Activated CD4-positive, CD25-positive, alpha-beta regulatory T cell (primary cell): ENCODE measurements around the gene SLC25A30.
"Not testable (repeated sequence)": the region's sequence is repeated elsewhere in the genome, so short reads cannot be mapped to it uniquely, and the experiment has no call there.

ENCODE experiments used
- DNase-seq, 4 experiments: peaks; one replicate each; lab custom pipeline; 2025; lab: John Stamatoyannopoulos, UW

SLC25A30 gene

DNA sequence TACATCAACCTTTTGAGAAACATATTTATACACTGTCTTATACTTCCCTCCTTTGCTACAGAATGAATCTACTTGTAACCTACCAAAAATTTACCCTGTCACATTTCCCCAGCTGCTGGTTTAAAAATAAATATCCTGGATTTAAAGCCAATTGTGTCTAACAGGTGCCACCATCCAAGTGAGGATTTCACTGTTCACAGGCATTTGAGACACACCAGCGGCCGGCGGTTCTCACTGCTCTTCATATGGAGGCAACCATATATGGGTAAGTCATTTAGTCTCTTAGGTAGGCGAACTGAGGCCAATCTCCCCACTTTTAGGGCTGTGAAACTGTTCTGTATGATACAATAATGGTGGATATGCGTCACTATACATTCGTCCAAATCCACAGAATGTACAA lies 26.2 kb downstream of the SLC25A30 start:
- no peak for DNase-seq

DNA sequence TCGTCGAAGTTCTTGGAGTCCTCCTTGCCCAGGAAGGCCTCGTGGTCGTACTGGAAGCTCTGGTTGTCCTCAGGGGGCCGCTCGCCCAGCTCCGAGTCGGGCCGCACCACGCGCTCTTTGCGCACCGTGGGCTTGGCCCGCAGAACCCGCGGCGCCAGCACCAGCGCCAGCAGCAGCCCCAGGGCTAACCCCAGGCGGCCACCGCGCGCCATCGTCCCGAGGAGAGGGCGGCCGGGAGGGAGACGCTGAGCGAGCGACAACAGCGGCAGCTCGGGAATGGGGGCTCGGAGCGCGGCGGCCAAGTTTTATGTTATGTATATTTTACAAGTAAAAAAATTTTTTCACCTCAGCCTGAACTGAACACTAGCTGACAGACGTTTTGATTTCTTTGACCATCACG lies 27.0 kb downstream of the SLC25A30 start:
- not testable (repeated sequence) for DNase-seq

DNA sequence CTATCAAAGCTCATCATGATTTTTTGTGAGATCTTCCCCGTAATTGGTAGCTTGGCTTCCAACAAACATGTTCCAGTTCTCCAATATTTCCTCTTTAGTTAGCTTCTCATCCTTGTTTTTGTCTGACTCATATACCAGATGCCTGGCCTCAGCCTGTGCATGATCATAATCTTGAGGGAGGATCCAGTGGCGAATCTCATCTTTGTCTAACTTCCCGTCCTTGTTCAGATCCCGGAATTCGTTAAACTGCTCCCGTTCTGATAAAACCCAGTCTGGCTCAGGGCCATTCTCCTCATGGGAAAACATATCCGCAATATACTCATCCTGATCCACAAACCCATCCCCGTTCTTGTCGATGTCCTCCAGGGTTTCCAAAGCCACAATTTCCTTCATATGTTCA lies 27.8 kb downstream of the SLC25A30 start:
- DNase-seq: not testable (repeated sequence)

DNA sequence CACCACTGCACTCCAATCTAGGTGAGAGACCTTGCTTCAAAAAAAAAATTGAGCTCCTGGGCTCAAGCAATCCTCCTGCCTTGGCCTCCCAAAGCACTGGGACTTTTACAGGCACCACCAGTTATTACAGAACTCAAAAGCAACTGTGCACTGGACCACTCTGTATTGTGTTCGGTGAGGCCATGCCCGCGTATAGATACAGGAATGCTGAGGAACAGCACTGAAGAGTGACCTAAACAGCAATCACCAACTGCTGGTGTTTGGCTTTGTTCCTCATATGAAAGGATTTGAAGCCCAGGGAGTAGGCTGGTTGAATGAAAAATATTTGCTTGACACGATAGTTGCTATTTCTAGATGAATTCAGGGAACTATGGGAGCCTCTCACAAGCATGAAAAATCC lies 29.5 kb downstream of the SLC25A30 start:
- no peak for DNase-seq

DNA sequence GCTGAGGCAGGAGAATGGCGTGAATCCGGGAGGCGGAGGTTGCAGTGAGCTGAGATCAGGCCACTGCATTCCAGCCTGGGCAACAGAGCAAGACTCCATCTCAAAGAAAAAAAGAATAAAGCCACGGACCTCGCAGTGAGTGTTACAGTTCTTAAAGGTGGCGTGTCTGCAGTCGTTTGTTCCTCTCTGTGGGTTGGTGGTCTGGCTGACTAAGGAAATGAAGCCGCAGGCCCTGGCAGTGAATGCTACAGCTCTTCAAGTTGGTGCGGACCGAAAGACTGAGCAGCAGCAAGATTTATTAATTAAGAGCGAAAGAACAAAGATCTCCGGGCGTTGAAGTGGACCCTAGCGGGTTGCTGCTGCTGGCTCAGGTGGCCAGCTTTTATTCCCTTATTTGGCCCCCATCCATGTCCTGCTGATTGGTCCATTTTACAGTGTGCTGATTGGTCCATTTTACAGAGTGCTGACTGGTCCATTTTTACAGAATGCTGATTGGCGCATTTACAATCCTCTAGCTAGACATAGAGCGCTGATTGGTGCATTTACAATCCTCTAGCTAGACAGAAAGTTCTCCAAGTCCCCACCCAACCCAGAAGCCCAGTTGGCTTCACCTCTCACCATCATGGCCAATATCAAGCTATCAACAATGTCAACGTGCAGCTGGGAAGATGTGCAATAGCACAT lies 31.1 kb downstream of the SLC25A30 start:
- DNase-seq: not testable (repeated sequence)

DNA sequence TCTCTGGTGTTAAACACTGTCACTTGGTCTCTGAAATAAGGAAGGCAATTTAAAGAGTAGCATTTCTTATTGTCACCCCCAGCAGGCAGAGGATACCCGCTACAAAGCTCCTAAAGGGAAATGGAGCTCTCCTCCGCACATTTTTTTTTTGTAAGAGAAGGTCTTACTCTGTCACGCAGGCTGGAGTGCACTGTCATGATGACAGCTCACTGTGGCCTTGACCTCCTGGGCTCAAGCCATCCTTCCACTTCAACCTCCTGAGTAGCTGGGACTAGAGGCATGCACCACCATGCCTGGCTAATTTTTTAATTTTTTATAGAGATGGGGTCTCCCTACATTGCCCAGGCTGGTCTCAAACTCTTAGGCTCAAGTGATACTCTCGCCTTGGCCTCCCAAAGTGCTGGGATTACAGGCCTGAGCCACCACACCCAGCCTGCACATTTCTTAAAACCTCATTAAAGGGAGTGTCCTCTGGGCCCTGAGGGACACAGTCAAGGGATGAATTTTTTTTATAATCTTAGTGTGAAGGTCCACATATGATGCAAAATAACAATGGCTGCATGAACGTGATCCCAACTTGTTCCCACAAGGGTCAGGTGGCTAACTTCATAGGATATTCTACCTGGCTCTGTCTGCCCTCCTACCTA lies 32.1 kb downstream of the SLC25A30 start:
- DNase-seq: no peak

DNA sequence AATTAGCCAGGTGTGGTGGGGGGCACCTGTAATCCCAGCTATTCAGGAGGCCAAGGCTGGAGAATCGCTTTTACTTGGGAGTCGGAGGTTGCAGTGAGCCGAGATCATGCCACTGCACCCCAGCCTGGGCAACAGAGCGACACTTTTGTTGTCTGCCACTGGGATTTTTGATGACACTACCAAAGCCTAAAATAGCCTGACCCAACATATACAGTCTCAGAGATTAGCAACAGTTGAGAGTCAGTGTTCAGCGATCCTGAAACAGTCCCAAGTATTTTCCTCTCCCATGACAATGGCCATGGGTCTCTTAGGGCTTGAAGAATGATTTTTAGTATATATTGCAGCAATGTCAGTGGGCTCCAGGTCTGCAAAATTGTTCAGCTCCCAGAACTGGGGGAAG lies 32.9 kb downstream of the SLC25A30 start:
- DNase-seq: no peak

DNA sequence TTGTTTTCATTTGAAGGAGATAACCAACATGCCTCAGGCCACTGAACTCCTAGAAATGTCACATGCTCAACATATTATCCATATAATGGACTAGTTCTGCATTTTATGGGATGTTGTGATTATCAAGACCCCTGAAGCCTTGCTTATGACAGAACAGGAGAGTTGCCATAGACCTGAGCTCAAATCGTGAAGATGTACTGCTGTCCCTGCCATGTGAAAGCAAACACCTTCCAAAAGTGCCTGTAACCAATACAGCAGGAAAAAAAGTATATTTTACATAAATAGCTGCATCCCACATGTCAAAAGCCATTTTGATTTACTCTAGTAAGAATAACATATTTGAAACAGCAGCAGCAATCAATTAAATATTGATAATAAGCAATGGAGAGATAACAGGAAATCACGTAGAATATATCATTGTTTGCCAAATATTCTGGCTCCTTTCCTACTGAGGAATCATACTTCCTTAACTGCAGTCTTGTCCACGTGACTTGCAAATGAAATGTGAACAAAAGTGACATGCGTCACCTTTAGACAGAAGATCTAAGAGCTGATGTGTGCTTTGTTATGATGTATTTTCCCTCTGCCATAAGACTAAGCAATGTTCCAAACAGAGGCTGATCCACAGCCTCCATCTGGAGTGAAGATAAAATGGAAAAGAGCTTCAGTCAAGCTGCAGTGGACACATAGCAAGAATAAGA lies 33.5 kb downstream of the SLC25A30 start:
- no peak for DNase-seq

DNA sequence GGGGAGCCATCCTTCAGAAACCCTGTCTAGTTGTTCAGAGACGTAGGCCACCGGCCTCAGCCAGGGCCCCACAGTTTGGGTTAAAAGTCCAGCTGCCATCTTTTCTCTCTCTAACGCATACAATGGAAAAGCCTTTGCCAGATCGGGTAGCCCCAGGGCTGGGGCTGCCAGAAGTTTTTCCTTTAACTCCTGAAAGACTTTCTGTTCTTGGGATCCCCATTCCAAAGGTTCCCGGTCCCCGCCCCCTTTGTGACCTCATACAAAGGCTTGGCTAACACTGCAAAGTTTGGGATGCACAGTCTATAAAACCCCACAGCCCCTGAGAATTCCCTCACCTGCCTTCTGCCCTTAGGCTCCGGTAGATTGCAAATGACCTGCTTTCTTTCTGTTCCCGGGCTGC lies 35.4 kb downstream of the SLC25A30 start:
- not testable (repeated sequence) for DNase-seq

DNA sequence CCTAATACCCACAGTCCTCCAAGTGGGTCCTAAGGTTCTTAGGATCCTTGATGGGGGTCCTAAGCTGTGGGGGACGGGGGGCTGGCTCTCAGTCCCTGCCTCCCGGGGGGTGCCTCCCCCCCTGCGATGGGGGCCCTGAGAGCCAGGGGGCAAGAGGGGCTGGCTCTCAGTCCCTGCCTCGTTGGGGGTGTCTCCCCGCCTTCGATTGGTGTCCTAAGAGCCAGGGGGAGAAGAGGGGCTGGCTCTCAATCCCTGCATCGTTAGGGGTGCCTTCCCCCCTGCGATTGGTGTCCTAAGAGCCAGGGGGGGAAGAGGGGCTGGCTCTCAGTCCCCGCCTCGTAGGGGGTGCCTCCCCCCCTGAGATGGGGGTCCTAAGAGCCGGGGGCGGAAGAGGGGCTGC lies 37.0 kb downstream of the SLC25A30 start:
- no peak for DNase-seq

DNA sequence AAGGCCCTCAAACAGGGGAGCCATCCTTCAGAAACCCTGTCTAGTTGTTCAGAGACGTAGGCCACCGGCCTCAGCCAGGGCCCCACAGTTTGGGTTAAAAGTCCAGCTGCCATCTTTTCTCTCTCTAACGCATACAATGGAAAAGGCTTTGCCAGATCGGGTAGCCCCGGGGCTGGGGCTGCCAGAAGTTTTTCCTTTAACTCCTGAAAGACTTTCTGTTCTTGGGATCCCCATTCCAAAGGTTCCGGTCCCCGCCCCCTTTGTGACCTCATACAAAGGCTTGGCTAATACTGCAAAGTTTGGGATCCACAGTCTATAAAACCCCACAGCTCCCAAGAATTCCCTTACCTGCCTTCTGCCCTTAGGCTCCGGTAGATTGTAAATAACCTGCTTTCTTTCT lies 37.5 kb downstream of the SLC25A30 start:
- not testable (repeated sequence) for DNase-seq

DNA sequence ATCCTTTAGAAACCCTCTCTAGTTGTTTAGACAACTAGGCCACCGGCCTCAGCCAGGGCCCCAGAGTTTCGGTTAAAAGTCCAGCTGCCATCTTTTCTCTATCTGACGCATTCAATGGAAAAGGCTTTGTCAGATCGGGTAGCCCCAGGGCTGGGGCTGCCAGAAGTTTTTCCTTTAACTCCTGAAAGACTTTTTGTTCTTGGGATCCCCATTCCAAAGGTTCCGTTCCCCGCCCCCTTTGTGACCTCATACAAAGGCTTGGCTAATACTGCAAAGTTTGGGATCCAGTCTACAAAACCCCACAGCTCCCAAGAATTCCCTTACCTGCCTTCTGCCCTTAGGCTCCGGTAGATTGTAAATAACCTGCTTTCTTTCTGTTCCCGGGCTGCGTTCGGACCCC lies 38.7 kb downstream of the SLC25A30 start:
- not testable (repeated sequence) for DNase-seq

DNA sequence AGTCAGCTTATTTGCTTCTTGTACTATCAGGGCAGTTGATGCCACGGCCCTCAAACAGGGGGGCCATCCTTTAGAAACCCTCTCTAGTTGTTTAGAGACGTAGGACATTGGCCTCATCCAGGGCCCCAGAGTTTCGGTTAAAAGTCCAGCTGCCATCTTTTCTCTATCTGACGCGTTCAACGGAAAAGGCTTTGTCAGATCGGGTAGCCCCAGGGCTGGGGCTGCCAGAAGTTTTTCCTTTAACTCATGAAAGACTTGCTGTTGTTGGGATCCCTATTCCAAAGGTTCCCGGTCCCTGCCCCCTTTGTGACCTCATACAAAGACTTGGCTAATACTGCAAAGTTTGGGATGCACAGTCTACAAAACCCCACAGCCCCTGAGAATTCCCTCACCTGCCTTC lies 39.4 kb downstream of the SLC25A30 start:
- not testable (repeated sequence) for DNase-seq

DNA sequence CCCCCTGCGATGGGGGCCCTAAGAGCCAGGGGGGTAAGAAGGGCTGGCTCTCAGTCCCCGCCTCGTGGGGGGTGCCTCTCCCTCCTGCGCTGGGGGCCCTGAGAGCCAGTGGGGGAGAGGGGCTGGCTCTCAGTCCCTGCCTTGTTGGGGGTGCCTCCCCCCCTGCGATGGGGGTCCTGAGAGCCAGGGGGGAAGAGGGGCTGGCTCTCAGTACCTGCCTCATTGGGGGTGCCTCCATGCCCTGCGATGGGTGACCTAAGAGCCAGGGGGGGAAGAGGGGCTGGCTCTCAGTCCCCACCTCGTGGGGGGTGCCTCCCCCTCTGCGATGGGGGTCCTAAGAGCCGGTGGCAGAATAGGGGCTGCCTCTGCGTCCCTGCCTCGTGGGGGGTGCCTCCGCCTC lies 40.9 kb downstream of the SLC25A30 start:
- not testable (repeated sequence) for DNase-seq

DNA sequence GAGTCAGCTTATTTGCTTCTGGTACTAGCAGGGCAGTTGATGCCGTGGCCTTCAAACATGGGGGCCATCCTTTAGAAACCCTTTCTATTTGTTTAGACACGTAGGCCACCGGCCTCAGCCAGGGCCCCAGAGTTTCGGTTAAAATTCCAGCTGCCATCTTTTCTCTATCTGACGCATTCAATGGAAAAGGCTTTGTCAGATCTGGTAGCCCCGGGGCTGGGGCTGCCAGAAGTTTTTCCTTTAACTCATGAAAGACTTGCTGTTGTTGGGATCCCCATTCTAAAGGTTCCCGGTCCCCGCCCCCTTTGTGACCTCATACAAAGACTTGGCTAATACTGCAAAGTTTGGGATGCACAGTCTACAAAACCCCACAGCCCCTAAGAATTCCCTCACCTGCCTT lies 41.5 kb downstream of the SLC25A30 start:
- DNase-seq: not testable (repeated sequence)

DNA sequence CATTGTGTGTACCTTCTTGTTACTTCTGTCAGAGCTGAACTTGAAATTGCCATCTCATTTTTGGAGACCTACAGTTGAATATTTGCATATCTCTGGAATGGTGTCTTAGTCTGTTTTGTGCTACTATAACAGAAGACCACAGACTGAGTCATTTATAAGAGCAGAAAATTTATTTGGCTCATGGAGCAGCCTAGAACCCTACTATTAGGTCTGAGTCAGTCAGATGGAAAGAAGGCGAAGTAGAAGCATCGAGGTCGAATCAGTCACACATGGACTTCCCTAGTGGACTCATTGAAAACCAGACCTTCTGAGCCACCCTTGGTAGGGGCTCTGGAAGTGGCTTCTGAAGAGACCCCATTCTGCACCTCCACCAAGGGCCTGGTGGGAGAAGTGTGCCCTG lies 43.3 kb downstream of the SLC25A30 start:
- DNase-seq: no peak

DNA sequence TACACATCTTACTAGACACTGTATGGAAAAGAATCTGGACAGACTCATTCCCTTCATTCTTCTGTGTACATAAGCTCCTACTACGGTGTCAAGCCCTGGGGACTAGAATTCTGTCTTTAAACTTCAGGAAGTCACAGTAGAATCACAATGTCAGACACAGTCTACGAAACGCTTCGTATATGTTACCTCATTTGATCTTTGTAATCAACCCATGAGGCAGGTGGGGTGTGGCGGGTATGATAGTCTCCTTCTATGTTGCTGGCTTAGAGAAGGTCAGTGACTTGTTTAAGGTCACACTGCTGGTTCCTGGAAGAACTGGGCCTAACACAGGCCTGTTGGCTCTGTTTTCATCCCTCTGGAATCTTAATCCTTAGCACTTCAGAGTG lies 45.0 kb downstream of the SLC25A30 start:
- no peak for DNase-seq

DNA sequence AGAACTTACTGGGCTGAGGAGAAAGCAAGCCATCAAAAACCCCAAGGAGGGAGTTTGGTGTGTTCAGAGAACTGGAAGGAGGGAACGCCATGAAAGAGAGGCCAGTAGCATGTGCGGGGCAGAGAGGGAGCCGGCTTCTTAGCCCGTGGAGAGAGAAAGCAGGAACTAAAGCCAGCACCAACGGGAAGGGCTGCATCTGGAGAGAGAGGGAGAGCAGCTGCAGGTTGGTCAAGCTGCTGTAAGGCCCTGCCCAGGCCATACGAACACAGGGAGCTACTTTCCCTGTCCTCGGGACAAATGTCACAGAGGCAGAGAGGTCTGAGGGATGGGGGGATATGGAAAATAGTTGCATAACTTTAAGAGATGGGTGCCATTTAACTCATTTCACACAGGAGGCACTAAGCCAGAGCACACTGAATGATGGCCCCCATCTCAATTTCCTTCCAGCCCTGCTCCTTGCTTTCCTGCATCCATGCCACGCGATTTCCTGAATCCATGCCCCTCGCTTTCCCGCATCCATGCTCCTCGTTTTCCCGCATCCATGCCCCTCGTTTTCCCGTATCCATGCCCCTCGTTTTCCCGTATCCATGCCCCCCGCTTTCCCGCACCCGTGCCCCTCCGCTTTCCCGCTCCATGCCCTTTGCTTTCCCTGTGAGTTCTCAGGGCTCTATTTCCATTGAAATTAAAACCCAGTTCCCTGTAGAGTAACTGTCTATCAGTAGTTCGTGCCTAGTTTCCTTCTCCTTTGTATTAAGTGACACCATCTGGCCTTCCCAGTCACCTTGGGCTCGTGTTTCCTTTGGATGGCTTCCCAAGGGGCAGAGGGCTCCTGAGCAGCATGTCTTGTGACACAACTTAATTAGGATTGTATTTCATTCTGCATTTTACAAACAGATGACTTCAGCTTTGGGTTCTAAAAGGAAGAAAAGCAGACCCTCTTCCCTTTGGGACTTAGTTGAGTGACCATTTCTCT lies 45.7 kb downstream of the SLC25A30 start:
- DNase-seq: no peak

DNA sequence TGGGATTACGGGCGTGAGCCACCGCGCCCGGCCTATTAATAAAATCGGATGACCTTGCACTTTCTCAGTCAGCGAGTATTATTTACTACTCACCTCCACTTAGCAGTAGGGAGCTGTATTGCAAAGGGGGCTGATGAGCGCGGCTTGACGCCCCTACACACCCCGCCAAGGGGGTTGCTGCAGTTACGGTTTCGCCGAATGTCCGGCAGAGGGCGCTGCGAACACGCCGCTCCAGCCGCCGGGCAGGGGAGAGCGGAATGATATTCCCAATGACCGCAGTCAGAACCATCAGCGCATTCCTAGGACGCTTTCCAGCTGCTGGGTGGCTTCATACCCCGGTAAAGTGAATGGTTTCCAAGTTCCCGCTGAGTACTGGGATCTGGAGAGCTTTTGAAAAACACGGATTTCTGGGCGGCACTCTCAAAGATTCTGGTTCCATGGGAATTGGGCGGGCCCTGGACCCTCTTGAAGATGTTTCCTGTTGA lies 47.2 kb downstream of the SLC25A30 start:
- DNase-seq: peak; percentile 7 to 25 (median 18)

DNA sequence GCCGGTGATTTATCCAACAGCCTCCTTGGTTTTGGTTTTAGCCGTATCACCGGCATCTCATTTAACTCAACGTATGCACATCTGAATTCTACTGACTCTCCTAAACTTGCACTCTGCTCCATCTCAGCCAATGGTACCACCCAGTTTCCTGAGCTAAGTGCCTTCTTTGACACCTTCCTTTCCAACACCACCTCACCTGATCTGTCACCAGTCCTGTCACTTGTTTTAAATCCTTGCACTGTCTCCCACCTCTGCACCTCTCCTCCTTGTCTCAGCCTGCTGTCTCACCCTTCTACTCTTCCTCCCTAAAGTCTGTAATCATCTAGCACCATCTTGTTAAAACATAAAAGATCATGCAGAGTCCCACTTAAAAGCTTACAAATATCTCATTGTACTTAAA lies 49.1 kb downstream of the SLC25A30 start:
- no peak for DNase-seq

DNA sequence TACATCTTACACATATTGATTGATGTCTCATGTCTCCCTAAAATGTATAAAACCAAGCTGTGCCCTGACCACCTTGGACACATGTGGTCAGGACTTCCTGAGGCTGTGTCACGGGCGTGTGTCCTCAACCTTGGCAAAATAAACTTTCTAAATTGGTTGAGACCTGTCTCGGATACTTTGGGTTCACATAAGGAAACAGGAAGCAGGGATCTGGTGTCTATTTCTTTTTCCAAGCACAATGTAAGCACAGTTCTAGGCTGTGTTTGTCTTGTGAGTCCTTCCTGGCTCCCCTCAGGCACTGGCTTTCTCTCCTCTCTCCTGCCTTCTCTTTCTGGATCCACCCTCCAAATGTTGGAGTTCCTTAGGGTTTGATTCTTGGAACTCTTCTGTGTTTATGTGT lies 49.6 kb downstream of the SLC25A30 start:
- DNase-seq: no peak

DNA sequence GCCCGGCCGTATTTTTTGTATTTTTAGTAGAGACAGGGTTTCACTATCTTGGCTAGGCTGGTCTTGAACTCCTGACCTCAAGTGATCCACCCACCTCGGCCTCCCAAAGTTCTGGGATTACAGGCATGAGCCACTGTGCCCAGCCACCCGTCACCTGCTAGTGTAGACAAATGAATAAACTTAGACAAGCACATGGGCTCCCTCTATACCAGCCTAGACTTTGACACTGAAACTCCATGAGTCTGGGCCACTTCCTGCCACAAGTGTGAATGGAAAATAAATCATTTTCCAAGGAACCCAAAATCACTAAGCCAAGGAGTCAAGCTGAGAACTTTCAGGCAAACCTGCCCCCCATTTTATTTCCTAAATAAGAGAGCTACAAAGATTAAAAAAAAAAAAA lies 50.2 kb downstream of the SLC25A30 start:
- no peak for DNase-seq
